ENCODE results near the gene EFS. TPM values are rescaled to one million over a fixed set of nuclear protein-coding genes. Genes with fewer than 3 reads are reported as not detected.

The EFS gene
- total RNA-seq, 2 donors from 2014 or later: 5.8 to 10.3 TPM

DNA sequence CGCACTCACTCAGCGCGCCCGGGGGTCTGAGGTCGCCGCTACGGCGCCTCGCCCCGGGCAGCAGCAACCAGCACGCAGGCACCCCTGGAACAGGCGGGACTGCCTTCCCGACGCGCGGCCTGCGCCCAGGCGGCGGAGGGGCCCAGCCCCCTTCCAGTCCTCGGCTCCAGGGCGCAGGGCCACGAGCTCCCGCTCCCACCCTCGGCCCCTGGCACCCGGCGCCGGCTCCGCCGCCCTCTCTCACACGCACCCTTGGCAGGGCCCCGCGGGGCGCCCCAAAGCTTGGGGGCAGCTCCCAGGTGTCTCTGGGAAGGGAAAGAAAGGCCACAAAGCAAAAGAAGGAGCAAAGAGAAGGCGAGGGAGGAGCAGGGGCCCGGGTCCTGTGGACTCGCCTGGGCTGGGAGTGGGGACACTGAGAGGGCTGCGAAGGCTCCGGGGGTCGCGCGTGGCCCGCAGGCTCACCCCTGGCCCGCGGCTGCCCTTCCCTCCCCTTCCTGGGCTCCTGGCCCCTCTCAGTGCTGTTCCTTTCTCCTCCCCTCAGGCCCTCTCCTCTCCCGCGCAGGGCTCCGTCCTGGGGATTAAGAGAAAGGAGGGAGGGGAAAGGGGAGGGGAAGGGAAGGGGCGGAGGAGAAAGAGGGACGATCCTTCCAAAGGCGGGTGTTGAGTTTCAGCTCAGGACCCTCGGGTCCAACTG is 907 bp upstream of the EFS start:
- peak; percentile 77 to 83 for ATAC-seq
- DNase-seq: no peak
- intact Hi-C loops (cut with DNase I): no loop called here

DNA sequence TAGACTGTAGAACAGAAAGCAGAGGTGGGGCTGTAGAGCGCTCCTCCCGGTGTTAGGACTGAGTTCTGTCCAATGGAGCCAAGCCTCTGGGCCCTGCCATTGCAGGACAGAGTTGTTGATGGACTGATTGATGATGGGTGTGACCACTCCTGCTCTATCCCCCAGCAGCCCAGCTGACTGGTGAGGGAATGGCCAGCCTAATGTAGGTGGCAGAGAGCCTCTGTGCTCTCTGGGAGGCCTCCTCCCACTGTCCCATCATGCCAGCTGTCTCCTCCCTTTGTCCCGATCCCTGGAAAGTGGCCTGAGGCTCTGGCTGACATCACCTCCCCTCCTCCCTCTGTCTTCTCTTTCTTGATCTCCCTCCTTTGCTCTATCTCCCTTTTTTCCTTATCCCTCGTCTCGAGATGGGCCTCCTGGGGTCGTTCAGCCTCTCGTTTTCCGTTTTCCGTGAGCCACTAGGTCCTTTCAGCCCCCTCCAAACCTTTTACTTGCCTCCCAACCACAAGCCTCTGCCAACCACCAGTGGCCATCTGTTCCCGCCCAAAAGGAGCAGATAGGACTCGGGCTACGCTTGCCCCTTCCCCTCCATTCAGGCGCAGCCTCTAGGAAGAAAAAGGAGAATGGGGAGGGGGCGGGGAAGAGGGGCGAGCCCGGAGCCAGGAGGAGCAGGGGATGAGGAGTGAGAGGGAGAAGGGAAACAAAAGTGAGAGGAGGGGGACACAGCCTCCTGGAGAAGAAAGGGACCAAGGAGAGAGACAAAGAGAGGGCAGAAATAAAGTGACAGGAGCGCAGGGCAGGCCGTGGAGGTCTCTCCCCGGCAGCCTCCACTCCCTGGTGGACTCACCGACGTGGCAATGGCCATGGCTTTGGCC is 572 bp downstream of the EFS start:
- peak; percentile 7 to 41 for ATAC-seq
- DNase-seq: no peak
- intact Hi-C loops (cut with DNase I): loop anchor here in 1 of 2 donors (5.0 kb wide), 1 partner anchor 37 kb away; no protein-coding TSS in a partner anchor

GRCh38 chr14:23362200-23362599 is 2.8 kb downstream of the EFS start:
- intact Hi-C loops (cut with DNase I): loop anchor here in 1 of 2 donors (5.0 kb wide), 1 partner anchor 35 kb away; no protein-coding TSS in a partner anchor
- DNase-seq (no peak), ATAC-seq (no peak)

DNA sequence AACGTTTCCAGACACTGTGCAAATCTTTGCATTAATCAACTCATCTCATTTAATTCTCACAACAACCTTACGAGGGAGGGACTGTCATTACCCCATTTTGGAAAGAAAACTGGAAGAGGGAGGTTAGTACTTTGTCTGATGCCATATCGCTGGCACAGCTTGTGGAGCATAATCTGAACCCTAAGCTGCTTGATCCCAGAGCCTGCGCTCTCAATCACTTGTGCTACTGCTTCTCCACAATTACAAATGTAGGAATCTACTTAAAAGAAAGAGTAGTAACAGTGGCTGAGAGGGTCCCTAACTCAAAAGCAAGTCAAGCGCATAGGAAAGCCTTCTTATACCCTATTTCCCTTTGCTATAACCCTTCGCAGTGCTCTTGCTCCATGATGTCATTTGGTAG is 3.2 kb downstream of the EFS start:
- DNase-seq (no peak), ATAC-seq (no peak)
- intact Hi-C loops (cut with DNase I): loop anchor here in 1 of 2 donors (5.0 kb wide), 1 partner anchor 34 kb away; no protein-coding TSS in a partner anchor

DNA sequence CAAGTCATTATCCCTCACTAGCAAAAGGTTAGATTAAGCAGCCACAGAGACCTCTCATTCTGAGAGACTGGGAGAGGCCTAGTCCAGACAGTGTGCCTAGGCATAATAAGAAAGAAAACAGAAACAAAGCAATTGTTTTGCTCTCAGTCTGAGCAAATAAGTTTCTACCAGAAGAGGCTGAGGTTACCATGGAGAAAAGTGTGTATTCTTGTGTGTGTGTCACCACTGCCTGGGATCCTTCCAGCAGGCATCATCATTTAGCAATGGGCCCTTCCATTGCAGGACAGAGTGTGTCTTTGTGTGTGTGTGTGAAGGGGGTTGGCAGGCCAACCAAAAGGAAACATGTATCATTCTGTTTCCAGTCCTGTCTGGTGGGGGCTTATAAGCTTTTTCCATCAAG is 3.7 kb downstream of the EFS start:
- intact Hi-C loops (cut with DNase I): loop anchor here in 1 of 2 donors (5.0 kb wide), 1 partner anchor 34 kb away; no protein-coding TSS in a partner anchor

DNA sequence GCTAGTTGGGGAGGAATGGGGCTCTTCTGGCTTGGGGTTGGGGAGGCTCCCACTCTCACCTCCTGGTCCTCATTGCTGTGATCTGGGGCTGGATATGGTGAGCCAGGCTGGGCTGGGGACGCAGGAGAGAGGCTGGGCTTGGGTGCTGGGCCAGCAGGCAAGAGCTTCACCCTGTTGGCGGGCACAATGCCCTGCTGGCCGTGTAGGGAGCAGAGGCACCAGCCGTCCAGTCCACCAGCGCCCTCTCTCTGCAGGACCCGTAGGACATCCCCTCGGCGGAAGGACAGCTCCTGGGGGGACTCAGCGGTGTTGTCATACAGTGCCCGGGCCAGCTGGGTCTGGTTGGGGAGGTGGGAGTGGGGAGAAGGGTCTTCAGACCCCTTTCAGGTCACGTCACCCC is 4.5 kb downstream of the EFS start:
- intact Hi-C loops (cut with DNase I): loop anchor here in 1 of 2 donors (5.0 kb wide), 1 partner anchor 33 kb away; no protein-coding TSS in a partner anchor
- DNase-seq (no peak), ATAC-seq (no peak)

More for the DNA sequence above, 3.7 kb downstream of the EFS start:
- ATAC-seq (no peak), DNase-seq (no peak)

- intact Hi-C loops (cut with DNase I): loop anchor here in 1 of 2 donors (5.0 kb wide), 1 partner anchor 33 kb away; no protein-coding TSS in a partner anchor
- ATAC-seq (no peak), DNase-seq (no peak)
Observed at GRCh38 chr14:23359722-23360447, 5.1 kb downstream of the EFS start.

DNA sequence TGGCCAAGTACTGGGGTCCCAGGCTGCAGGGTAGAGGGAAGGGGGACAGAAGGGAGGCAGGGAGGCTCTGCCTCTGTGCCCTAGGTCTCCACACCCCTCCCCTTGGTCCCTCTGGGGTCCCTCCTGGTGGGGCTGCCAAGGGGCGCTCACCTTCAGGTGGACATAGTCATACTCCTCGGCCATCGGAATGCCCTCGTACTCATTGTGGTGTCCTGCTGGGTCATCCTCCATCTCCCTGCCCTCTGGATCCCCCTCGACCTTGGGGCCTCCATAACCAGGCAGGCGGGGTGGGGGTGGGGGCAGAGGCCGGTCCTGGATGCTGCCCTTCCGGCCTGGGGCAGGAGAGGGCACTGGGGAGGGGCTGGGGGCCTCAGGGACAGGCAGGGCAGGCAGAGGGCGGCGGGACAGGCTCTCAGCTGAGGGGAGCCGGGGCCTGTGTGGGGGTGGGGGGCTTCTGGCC is 5.8 kb downstream of the EFS start:
- no peak for ATAC-seq
- no peak for DNase-seq
- intact Hi-C loops (cut with DNase I): no loop called here

GRCh38 chr14:23358553-23359166 is 6.3 kb downstream of the EFS start:
- no peak for ATAC-seq
- intact Hi-C loops (cut with DNase I): no loop called here
- DNase-seq: no peak

- DNase-seq (no peak), ATAC-seq (no peak)
- intact Hi-C loops (cut with DNase I): no loop called here
Observed at GRCh38 chr14:23358042-23358441, 6.9 kb downstream of the EFS start.

DNA sequence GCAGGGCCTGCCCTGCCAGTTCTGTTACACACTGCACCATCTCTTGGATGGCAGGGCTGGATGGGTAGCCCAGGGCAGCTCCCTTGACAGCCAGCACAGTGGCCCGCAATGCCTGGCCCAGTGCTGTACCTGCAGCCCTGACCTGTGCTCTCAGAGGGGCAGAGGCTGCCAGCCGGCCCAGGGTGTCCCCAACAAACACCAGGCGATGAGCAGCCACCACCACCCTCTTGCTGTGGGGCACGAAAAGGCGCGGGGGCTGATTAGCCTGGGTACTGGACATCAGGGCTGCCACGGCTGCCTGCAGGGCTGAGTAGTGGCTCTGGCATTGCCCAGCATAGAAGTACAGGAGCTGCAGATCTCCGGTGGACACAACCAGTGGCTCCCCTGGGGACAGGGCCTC is 7.7 kb downstream of the EFS start:
- intact Hi-C loops (cut with DNase I): no loop called here
- ATAC-seq (no peak), DNase-seq (no peak)

DNA sequence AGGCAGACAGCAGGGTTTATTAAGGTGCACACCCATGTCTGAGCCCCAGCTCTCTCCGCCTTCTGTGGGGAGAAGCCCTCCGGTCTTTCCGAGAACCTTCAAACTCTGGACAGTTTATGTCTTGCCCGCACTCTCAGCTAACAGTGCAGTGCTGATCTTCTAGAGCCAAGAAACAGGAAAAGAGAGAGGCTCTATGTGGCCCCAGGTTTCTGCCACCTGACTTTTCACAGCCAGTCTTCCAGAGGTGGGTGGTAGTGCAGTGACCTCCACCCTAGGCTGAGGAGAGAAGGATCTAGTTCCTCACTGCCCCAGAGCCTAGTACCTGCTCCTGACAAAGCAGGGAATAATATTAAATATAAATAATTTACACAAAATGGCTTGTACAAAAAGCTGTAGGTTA is 8.3 kb downstream of the EFS start:
- intact Hi-C loops (cut with DNase I): no loop called here

DNA sequence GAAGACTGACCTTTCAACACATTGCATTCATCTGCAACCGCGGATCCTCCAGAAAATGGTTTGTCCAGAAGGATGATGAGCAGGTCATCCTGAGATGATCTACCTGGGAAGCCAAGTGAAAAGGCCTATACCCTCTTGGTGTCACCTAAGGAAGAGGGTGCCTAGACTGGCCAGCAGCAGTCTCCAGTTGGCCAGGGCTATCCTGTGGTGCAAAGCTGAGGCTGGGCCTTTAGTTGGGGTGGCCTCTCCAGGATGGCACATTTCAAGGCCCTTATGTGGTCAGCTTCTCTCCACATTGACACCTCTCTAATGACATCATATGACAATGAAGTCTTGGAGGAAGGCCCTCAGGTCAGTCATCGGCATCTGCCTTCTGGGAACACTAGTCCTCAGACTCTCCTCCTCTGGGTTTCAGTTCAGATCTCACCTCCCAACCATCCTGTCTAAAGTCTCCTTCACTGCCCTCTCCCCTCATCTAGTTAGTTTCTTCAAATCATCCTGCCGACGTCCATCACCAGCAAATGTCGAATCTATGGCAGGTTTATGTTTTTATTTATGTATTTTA is 9.0 kb downstream of the EFS start:
- no peak for ATAC-seq
- intact Hi-C loops (cut with DNase I): no loop called here

More for the DNA sequence above, 8.3 kb downstream of the EFS start:
- DNase-seq (no peak), ATAC-seq (no peak)

GRCh38 chr14:23354990-23355389 is 10.0 kb downstream of the EFS start:
- DNase-seq (no peak), ATAC-seq (no peak)
- intact Hi-C loops (cut with DNase I): no loop called here

More for the DNA sequence above, 9.0 kb downstream of the EFS start:
- no peak for DNase-seq

GRCh38 chr14:23353433-23353780 is 11.6 kb downstream of the EFS start:
- intact Hi-C loops (cut with DNase I): no loop called here
- ATAC-seq (no peak), DNase-seq (no peak)

GRCh38 chr14:23352506-23353432 is 12.2 kb downstream of the EFS start, which contains the start of gene SLC22A17:
TSS of gene SLC22A17 (minus strand) at chr14:23352887.
- ATAC-seq (peak; percentile 94 to 95), DNase-seq (peak; percentile 88)
- intact Hi-C loops (cut with DNase I): no loop called here

GRCh38 chr14:23351681-23352505 is 13.1 kb downstream of the EFS start:
- DNase-seq (no peak), ATAC-seq (peak; percentile 39 to 51)
- intact Hi-C loops (cut with DNase I): no loop called here

Measured in left cardiac atrium (tissue), 4 donors.